ENCODE data around the gene POU2F3.

The POU2F3 gene

DNA sequence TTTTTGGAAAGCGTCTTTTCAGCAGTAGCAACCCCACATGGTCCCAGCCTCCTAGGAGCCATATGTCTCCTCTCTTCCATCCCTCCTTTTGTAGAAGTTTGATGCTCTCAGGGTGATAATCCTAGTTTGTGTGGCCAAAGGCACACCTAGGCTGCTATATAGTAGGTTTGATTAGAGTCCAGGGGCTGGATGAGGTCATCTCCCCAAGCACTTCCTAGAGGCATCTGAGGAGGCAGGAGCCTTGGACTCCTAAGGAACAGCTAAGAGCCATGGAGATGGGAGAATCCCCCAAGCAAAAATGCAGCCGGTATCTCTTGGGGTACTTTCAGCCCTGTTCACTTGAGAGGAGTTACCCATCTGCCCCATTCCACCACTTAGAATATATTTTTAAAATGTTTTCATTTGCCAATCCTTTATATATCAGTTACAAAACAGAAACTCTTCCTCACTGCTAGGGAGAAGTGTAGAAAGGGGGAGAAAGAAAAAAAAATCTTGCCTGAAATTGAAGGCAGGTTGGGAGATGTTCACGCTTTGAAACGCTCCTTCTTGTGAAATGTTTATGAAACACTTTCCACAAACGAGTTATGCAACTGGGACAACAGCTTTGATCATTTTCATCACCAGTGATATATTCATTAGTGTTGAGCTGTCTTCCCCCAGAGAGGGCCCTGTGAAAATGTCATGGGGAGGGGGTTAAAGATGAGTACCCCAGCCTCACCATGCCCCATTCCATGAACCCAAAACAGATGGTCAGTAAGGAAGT lies 53.3 kb downstream of the POU2F3 start:
- no peak for DNase-seq

DNA sequence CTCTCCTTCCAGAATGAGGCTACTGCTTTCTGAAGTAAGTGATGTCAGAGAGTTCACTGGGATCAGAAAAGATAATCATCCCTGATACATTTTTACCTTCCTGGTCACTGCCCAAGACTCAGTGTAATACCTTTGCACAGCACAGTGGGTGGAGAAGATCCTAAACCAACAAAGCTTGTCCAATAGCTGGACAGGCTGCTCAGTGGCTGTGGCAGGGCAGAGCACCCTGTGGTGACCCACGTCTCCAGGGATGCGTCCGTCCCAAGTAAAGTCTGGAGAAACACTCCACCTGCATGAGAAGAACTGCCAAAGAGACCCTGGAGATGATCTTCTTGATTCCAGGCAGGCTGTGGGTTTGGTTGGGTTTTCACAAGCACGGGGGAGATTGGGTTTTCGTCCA lies 54.2 kb downstream of the POU2F3 start:
- DNase-seq = no peak

DNA sequence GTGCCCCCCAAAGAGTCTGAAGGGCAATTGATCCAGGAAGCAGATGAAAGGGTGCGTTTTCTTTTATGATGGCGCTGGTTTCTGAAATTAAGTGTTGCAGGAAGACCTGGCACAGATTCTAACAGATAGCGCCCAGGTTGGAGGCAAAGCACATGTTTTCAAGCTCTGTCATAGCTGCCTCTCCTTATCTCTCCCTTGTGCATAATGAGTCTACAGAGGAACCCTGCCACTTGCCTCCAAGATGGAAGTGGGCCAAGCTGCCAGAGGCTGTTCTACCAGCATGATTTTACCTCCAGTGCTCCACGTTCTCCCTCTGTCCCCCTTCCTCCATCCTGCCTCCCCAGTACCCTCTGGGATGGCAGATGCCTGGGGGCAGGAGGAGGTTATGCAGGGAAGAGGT lies 55.2 kb downstream of the POU2F3 start:
- no peak for DNase-seq

- no peak for DNase-seq
These were observed 56.6 kb downstream of the POU2F3 start for GRCh38 chr11:120296554-120296953.

GRCh38 chr11:120298461-120298860 lies 58.5 kb downstream of the POU2F3 start:
- no peak for DNase-seq

GRCh38 chr11:120302001-120302805 lies 62.3 kb downstream of the POU2F3 start:
- no peak for DNase-seq

DNA sequence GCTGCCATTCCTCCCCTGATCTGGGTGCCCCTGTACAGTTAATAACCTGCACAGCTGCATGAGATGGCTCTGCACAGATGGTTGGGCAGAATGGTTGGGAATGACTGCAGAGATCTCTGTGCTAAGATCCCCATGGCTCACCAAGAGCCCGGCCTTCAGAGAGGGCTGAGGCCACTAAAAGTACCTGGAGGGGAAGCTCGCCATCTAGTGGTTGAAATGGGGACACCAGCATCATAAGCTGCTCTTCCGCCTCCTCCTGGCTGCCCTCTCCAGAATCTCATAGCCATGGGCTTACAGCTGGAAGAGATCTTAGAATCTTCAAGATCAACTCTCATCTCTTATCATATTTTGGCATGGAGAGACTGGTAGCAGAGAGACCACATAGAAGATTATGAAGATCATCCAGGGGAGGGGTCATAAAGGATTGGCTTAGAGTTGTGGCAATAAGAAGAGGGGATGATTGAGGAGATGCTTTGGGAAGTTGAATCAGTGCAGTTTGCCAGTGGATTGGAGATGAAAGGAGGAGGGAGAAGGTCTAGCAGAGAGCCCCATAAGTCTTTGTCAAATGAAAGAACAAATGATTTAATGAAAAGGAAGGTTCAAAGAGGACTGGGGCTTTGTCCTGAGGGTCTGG lies 63.2 kb downstream of the POU2F3 start:
- peak; percentile 25 for DNase-seq

DNA sequence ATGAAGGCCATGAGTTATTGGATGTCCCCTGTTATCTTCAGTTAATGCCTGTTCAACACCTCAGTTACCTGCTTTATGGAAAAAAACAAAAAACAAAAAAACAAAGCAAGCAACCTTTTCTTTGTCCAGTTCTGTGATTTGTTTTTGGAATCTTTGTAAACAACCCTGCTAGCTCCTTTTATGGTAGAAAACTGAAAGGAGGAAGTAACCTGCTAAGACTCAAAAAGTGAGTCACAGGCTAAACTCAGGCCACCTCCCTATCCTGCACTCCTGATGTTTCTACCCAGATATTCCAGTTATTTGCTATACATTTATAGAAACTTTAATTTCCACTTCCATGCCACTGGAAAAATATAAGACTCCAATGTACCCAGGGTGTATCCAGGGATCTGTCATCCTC lies 64.6 kb downstream of the POU2F3 start:
- no peak for DNase-seq

DNA sequence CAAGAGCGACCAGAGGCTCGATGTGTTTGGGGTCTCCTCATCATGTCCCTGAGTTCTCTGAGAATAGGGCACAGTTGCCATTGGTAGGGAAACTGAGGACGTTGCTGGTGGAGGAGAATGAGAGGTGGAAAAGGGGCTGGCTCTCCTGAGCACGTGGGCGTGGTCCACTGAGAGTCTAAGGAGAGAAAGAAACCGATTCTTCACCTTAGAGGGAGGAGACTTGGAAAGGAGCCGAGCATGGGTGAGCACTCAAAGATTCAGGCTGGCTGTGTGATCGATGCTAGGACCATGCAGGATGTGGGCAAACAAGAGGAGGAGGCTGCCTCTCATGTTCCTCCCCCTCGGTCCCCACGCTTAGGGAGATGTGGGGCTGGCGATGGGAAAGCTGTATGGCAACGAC lies 65.3 kb downstream of the POU2F3 start:
- no peak for DNase-seq

- DNase-seq = peak; percentile 70
These were observed 66.7 kb downstream of the POU2F3 start for GRCh38 chr11:120306519-120307242.

DNA sequence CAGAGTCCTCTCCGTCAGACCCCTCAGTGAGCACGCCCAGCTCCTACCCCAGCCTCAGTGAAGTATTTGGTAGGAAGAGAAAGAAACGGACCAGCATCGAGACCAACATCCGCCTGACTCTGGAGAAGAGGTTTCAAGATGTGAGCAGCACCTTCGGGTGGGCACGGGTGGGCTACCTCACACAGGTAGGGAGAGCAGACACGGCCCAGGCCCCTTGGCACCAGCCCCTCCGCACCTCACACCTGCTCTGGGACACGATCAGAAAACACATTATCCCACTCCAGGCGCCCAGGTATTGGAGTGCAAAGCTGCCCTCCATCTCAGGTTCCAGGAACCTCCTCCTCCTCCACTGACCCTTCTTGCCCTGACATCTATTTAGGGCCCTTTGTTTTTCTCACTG lies 67.5 kb downstream of the POU2F3 start:
- DNase-seq = no peak

GRCh38 chr11:120308081-120308480 lies 68.1 kb downstream of the POU2F3 start:
- no peak for DNase-seq

DNA sequence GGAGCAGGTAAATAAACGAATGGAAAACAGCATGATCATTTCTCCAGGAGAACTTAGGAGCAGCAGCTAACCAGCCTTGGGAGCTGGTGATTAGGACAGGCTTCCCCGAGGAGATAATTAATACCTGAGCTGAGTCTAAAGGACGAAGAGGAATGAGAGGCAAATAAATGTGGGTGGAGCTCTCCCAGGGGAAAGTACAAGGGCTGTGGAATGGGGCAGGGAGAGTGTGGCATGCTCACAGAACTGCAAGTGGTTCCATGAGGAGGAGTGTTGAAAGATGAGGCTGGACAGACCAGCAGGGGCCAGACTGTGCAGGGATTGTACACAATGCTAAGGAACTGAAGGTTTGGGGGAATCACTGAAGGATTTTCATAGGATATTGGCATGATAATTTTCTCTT lies 70.9 kb downstream of the POU2F3 start:
- no peak for DNase-seq

DNA sequence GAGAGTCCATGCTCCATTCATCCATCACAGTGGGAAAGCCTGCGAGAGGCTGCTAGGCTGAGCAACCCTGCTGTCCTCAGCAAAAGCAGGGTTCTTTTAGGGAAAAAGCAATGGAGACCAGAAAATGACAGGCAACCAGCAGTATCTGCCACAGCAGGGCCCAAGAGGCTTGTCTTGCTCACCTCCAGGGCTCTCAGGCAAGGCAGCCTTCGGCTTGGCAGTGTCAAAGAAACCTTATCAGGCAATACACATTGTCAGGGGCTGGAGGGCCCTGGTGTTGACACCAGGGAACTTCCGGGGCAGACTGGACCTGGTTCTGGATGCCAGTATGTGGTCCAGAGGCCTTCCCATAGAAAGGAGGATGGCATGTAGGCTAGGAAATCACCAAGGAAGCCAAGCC lies 74.9 kb downstream of the POU2F3 start:
- DNase-seq = no peak

GRCh38 chr11:120316880-120317688 lies 77.1 kb downstream of the POU2F3 start:
- DNase-seq = no peak

DNA sequence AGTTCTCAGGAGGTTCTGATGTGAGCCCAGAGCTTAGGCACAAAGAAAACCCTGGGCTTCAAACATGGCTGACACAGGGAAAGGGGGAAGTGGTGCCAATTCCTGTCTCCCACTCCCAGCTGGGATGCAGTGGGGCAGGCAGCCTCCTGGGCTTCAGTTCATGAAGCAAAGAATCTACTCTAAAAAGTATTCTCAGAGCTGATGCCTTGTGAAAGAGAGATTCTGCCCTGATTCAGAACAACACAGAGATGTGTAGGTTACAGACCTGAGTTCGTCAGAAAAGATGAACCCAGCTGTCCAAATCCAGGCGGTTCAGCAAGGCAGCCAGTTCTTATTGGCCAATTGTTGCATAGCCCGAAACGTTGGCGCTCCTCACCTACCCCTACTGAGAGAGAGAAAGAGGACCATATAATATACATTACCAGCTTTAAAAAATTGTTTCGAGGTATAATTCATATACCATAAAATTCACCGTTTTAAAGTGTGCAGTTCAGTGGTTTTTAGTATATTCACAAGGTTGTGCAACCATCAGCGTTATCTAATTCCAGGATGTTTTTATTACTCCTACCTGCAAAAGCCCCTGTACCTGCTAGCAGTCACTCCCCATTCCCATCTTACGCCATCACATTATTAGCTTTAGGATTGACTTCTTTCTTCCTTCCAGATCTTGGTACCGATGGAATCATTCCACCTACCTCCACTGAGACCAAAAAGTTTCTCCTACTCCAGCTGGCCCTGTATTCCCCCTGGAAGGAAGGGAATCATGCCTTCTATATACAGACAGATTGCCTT lies 77.9 kb downstream of the POU2F3 start:
- no peak for DNase-seq

- DNase-seq = no peak
These were observed 79.0 kb downstream of the POU2F3 start for GRCh38 chr11:120318906-120319305.

GRCh38 chr11:120324932-120325810 lies 85.2 kb downstream of the POU2F3 start, which contains the start of gene TLCD5:
TLCD5 (plus strand) TSS chr11:120325299; CDS start chr11:120327442, 2,143 bp downstream.
- DNase-seq = peak; percentile 46

DNA sequence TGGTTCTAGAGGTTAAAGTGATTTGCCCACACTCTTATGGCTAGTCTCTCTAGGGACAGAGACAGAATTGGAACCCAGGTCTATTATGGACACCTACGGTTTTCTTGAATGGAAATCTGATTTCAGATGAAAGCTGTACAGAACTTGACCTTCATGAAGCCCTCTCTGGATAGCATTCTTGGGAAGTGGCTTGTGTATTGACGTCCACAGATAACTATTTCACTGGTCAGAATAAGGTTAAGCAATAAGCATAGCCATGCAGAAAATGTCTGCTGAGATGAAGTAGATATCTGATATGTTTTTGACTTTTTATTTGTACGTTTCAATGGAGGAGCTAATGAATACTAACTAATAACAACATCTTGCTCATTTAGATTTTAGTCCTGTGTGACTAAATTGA lies 86.3 kb downstream of the POU2F3 start:
- DNase-seq = no peak

DNA sequence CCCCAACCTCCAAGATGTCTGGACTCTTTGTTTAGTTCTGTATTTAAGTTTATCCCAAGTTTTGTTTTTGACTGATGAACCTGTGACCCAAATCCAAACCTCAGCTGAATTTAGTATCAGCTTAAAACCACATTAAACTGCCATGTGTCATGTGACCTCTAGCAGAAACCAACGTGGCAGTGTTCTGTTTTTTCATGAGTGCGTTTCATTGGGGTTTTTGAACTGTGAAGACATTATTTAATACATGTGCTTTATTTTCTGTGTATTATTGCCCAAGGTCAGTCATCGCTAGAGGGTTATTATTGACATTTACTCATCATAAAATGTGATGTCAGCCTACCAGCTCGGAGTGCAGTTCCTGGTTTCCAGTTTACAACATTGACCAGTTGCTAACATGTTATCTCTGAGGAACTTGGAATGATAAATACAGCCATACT lies 86.9 kb downstream of the POU2F3 start:
- no peak for DNase-seq

Measured in amniotic stem cell (primary cell).